Activated CD4-positive, CD25-positive, alpha-beta regulatory T cell treated with anti-CD3 and anti-CD28 coated beads, Interleukin-2, amount 50 U/mL, for 72 hours (primary cell): ENCODE measurements around the gene KCTD21.

Experiments
- DNase-seq: peaks from one replicate; pipeline ENCODE4 v3.0.0; 2021

KCTD21 gene

DNA sequence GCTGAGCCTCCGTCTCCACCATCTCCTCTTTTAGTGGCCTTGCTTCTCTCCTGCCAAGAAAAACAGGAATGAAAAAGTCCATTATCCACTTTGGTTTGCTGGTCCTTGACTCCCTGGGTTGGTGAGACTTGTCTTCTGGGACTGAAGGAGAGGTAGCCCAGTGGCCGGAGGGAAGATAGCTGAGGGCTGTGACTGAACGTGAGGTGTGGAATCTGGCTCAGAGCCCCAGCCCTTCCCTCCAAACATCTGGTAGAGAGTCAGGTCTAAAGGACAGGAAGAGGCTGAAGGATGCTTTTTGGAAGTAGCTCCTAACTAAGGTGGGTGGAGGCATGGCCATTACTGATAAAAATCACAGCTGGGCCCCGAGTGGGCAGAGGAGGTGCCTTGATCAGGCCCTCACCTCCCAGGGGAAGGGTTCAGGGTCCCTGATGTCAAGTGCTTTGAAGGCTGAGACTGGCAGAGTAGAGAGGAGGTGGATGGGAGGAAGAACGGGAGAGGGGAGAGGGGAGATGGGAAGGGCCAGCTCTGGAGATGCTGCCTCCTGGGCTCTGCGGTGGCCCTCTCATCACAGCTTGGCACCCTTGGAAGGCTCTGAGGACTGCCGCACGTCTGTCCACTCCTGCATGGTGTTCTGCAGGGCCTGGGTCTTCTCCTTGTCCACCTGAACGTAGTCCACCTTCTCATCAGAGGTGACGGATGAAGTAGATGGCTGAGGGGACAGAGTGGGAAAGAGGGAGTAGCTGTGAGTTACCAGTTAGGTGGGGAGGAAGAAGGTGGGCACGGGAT, 30.5 kb upstream of the KCTD21 start:
- DNase-seq: no peak

- DNase-seq: no peak
Measured at GRCh38 chr11:78217650-78218541, 29.5 kb upstream of the KCTD21 start.

GRCh38 chr11:78216571-78217287, 28.3 kb upstream of the KCTD21 start:
- no peak for DNase-seq

DNA sequence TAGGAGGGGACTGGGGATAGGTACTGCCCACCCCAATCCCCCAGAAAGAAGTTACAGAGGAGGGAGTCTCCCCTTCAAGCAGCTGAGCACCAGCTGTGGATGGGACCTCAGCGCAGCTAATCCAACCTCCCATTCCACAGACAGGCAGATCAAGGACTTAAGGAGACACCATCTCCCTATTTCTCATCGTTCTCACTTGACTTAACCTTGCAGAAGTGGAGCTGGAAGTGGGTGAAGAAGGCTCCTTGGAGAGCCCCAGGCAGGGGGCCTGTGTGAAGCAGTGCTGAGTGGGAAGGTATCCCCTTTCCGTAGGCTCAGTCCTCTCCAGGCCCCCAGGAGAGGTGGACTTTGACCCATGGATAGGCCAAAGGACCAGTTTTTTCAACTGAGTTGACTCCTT, 27.6 kb upstream of the KCTD21 start:
- no peak for DNase-seq

DNA sequence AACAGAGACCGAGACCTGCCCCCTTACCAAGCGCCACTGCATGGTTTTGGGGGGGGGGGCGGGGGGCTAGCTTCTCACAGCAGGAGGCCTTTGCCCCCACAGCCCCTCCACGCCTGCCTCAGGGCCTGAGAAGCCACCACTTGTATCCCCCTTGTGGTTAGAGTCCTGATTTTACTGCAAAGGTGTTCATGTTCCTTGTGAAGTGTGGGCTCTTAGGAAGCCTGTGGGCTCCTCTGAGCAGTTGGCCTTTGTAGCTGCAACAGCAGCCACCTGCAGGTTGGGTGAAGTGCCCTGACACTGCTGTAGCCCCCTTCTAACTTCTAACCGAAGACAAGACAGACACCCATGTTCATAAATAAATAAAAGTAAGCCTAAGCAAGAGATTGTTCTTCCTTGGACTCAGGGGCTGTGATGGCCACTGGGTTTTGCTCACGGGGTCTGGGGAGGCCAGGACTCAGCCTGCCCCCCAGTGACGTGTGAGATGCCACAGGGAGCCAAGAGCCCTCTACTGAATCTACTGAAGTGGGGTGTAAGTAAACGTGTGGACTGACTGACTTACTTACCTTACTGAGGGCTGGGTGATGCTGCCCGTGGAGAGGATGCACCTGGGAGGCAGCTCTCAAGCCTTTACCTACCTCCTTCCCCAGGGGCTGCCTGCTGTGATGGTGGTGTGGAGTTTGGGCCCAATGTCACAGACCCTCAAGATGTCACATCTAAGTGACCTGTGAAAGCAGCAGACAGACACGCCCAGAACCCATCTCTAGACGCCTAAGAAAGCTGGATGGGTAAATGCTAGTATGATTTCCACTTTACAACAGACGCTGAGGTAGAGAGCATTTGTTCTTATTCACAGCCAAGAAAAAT, 26.1 kb upstream of the KCTD21 start:
- no peak for DNase-seq

- DNase-seq: no peak
Measured at GRCh38 chr11:78213526-78214330, 25.3 kb upstream of the KCTD21 start.

DNA sequence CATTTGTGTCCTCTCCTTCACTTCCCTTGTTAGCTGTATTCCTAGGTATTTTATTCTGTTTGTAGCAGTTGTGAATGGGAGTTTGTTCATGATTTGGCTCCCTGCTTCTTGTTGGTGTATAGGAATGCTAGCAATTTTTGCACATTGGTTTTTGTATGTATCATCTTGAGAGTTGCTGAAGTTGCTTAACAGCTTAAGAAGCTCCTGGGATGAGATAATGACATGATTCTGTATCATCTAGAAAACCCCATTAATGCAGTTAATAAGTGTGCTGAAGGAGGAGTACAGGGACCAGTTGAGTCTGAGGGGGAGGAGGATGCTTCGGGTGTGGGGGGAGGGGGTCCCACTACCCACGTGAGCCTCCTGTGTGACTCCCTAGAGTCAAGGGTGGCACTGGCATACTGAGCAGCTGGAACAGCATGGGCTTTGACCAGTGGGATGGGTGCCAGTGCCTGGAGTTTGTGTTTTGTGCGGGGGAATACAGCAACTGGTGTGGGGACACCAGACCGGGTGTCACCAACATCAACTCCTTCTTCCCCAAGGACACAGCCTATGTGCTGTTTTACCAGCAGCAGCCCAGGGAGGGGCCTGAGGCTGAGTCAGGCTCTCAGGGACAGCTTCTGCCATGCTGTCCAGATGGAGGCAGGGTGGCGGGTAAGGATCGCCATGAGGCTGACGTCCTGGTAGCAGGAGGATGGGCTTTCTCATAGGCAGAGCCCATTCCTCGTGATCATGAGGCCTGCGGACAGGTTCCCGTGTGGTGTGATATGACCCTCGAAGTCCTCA, 24.4 kb upstream of the KCTD21 start:
- no peak for DNase-seq

GRCh38 chr11:78211565-78211964, 23.1 kb upstream of the KCTD21 start:
- no peak for DNase-seq

DNA sequence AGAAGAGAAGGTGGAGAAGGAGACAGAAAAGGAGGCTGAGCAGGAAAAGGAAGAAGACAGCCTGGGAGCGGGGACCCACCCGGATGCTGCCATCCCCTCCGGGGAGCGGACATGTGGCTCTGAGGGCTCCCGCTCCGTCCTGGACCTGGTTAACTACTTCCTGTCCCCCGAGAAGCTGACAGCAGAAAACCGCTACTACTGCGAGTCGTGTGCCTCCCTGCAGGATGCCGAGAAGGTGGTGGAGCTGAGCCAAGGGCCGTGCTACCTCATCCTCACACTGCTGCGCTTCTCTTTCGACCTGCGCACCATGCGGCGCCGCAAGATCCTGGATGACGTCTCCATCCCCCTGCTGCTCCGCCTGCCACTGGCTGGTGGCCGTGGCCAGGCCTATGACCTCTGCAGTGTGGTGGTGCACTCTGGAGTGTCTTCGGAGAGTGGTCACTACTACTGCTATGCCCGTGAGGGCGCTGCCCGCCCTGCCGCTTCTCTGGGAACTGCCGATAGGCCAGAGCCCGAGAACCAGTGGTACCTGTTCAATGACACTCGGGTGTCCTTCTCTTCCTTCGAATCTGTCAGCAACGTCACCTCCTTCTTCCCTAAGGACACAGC, 21.7 kb upstream of the KCTD21 start:
- no peak for DNase-seq

- DNase-seq: no peak
Measured at GRCh38 chr11:78209478-78209877, 21.1 kb upstream of the KCTD21 start.

DNA sequence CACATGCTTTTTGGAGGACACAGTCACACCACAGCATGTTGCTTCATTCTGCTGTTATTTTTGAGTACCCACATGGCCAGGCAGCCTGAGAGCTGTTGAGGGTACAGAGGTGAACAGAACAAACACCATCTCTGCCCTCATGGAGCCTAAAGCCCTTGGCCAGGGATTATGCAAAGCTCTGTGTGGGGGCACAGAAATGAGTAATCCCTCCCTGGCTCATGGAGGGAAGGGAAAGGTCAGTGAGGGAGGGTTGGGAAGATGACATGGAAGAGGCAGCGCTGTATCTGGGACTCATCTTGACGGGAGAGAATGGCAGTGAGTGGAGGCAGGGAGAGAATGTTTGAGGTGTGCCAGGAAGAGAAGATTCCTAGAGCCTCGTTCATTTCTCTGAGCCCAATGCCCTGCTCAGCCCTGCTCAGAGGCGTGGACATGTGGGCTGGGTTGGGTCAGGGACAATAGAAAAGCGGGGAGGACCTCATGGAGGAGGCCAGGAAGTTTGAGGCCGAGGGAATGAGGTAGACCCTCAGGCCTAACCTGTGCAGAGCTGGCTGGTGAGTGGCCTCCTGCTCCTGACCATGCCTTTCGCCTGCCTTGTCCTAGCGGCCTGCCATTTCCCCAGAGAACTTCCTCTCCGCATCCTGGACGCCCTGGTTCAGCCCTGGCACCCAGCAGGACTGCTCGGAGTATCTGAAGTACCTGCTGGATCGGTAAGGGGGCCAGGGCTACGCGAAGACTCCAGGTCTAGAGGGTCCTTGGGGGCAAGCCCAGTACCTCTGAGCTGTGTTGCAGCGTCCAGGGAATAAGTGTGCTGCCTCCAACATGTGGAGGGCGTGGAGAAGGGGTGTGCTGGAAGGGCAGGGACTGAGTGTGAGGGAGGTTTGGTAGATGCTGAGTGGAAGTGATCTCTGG, 20.1 kb upstream of the KCTD21 start:
- no peak for DNase-seq

DNA sequence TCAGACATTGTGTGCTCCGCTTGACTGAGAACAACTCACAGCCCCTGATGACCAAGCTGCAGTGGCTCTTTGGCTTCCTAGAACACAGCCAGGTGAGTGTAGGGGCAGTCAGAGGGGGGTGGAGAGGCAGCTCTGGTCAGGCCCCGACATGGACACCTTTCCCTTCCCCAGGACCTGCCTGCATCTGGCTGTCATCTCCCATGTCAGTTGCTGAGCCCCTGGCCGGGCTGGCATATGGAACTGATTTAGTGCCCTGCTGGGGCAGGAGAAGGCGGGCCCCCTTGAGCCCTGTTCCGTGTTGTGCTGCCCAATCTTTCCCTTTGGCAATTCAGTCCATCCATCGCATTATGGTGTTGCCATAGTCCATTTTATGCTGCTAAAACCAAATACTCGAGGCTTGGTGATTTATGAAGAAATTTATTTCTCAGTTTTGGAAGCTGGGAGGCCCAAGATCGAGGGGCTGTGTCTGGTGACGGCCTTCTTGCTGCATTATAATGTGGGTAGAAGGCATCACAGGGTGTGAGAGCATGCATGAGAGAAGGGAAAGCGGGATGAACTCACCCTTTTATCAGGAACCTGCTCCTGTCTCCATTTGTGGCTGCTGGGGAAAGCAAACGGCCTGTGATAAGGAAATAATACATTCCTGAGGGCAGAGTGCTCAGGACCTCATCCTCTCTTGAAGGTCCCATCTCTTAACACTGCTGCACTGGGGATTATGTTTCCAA, 19.3 kb upstream of the KCTD21 start:
- no peak for DNase-seq

DNA sequence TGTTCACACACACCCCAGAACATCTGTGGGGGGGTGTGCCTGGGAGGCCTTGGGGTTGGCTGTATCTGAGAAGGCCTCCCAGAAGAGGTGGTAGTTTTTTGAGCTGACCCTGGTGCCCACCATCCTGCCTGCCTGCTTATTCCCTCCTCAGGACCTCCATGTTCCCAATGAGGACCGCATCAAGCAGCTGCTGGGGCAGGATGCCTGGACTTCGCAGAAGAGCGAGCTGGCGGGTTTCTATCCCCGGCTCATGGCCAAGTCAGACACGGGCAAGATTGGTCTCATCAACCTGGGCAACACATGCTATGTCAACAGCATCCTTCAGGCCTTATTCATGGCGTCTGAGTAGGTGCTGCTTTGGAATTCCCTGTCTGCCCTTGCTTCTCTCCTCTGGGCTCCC, 17.3 kb upstream of the KCTD21 start:
- no peak for DNase-seq

DNA sequence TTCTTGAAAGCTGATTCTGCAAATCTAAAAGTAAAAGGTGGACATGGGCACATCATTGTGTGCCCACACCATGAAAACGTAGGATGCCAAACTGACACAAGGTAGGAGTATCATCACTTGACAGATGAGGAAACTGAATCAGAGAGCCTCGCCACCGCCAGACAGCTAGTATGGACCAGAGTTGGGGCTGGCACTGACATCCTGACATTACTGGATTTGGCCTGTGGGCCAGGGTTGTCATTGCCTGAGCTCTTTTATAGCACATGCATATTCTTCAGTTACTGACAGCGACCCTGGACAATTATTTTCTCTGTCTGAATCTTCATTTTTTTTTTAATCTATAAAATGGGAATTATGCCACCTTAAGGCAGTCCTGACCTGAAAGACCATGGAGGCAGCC, 16.8 kb upstream of the KCTD21 start:
- DNase-seq: no peak

DNA sequence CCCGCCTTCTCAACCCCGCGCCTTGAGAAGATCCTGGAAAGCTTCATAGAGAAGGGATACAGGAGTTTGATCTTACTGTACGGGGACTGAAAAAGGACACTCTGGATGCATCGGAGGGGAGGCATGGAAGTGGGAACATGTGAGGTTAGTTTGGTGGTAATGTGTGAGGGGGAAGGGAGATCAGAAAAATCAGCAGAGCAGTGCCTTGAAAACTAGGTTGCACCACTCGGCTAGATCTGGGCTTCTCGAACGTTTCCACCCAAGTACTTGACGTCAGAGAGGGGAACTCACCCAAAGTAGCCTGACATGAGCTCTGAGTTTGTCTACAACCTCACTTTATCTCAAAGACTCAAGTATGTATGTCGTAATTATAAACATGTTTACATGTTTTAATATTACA, 14.8 kb upstream of the KCTD21 start:
- DNase-seq: no peak

DNA sequence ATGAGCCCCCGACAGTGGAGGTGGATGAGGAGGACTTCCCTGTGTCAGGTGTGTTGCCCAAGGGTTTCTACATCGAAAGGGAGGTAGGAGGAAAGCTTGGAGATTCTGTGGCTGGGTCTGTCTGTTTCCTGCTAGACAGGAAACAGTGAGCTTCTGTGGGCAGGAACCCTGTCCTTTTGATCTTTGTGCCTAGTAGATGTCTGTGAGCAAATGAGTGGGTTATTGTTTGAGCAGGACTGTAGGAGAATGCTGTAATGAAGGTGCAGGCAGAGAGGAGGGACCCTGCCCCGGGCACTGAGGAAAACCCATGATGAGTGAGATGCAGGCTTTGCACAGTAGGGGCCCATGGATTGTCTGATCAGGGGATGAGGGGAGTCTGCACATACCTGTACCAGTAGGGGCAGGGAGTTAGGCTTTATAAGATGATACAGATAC, 14.3 kb upstream of the KCTD21 start:
- DNase-seq: no peak

- DNase-seq: no peak
Measured at GRCh38 chr11:78201096-78201818, 12.8 kb upstream of the KCTD21 start.

GRCh38 chr11:78200553-78200952, 12.1 kb upstream of the KCTD21 start:
- no peak for DNase-seq
